Hematopoietic multipotent progenitor cell treated with erythropoietin and hydrocortisone succinate and interleukin-3 and kit ligand, for 15 days (in vitro differentiated cells): ENCODE data around the gene ASPA.
"Not testable (repeated sequence)": the region's sequence is repeated elsewhere in the genome, so short reads cannot be mapped to it uniquely, and the experiment has no call there.

ENCODE experiments used
- DNase-seq: peaks from one replicate; pipeline ENCODE4 v3.0.0-alpha.2; 2015; ENCODE audit warnings: low spot score

ASPA gene

DNA sequence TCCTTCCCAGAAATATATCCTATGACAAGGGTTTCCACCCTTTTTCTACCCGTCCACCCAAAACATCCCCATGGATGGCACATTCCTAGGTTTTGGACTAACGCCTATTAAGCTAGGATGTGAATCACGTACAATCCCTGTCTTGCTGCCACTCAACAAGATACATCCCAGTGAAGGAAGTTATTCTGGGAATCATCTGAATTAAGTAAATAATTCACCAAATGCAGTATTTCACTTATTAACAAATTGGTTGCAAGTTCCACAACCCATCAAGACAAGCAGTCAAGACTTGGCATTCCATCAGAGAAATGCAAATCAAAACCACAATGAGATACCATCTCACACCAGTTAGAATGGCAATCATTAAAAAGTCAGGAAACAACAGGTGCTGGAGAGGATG is 32.1 kb downstream of the ASPA start:
- DNase-seq, result no peak

DNA sequence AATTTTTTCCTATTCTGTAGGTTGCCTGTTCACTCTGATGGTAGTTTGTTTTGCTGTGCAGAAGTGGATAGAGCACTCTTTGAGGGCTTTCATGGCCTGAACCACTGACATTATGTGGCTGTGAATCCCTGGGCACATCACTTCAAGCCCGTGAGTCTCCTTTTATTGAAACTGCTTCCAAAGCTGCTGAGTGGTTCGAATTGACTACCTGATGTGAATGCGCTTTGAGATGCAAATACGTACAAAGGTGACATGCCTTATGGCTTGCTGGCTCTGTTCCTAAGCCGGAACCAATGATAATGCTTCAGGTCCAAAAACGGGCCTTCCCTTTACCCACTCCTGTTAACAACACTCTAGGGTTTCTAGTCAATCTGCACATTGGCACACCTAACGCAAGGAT is 34.3 kb downstream of the ASPA start:
- no peak for DNase-seq

DNA sequence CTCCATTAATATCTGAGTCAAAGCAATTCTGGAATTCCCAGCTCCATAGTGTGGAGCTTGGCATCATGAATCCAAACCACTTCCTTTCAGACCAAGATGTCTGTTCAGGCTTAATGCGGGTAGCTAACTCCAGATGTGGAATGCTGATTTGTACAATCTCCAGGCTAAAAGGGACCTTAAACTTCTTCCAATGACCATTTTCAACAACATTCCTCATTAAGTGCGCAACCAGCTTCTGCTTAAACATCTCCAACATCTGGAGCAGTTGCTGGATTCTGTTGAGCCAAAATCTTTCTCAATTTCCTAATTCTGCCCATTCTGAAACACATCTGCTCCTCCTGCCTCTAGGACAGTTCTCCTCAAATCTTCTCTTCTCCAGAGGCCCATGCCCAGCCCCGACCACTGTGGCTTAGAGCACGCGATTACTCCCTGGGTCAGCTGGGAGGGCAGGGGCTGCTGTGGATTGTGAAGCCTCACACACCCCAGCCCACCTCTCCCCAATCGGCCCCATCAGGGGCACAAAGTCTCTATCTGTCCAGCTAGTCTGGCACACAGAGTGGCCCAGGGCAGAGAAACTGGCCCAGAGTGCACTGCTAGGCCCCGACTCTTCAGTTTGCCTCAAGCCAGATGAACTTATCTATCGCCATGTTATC is 36.2 kb downstream of the ASPA start:
- no peak for DNase-seq

DNA sequence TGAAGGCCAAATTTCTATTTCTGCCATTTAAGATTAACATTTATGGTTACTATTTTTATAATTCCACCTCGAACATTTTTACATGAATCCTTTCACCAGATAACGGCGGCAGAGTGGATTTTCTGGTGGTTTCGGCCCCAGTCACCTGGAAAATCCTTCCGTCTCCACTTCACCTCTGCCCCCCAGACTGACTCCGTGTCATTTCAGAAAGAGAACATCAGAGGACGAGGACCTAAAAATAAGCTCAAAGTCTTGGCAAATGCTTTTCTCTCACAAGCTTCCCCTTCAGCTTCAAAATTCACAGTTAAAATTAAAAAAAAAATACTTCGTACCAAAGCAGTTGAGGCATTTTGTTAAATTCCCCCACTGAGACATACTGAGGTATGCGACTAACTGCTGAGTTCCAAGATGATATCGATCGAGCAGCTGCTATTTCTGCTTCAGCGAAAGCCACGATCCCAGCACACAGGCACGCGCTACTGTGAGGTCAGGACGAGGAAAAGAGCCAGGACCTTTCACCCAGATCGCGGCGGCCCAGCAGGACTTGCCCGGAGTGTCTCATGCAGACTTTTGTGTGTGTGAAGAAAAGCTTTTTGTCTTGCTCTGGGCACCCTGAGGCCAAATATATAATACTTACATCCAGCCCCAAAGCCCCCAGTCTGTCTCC is 36.8 kb downstream of the ASPA start:
- DNase-seq, result no peak

DNA sequence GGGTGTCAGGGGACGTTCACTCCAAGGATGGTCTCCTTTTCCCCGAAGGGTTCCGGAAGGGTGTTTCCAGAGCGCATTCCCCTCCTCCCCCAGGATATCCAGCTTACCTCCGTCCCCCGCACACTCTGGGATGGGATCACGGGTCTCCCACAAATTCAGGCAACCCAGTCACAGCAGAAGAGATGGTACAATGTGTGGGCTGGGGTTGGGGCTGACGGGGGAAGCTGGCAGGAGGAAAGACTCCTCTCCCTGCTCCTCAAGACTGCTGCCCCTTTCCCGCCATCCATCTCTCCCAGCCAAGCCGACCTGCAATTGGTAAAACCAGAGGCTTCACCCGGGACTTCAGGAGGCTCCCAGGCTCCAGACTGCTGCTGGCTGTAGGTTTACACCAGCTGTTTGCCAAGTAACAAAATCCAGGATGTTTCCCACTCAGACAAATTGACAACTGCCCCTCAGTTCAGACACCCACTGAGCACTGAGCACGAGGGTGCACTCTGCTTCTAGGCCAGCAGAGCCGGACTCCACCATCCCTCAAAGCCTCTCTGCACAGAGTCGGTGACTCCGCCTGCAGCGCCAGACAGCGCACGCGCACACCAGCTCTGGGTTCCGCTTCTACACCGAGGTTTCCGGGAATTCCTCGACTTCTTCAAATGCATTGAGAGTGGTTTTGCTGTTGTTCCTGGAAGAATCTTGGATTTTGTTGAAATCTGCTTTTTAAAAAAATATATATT is 37.7 kb downstream of the ASPA start:
- no peak for DNase-seq

DNA sequence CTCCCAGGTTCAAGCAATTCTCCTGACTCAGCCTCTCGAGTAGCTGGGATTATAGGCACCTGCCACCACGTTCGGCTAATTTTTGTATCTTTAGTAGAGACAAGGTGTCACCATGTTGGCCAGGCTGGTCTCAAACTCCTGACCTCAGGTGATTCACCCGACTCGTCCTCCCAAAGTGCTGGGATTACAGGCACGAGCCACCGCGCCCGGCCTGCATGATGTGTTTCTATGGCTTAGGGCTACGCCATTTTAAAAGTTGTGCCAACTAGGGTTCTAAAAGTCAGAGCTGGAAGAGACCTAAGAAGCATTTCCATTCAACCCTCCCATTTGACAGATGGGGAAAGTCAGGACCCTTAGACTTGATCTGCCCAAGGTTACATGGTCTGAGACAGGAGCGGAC is 38.4 kb downstream of the ASPA start:
- DNase-seq, result not testable (repeated sequence)

DNA sequence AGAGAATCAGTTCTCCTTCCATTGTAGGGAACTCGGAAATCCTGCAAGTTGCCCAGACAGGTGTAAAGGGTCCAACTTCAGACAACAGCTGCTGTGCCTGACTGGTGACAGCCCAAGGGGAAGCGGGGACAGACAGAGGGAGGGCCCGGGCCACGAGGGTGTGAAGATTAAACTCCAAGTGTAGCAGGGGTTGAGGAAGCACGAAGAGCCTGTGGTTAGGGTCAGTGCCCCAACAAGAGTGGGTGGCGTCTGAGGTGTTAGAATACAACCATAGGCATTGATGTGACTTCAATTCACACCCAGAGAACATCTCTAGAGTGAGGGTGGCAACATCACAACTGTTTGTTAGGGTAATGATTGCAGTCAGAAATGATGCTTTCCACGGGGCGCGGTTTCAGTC is 39.1 kb downstream of the ASPA start:
- DNase-seq, result no peak

DNA sequence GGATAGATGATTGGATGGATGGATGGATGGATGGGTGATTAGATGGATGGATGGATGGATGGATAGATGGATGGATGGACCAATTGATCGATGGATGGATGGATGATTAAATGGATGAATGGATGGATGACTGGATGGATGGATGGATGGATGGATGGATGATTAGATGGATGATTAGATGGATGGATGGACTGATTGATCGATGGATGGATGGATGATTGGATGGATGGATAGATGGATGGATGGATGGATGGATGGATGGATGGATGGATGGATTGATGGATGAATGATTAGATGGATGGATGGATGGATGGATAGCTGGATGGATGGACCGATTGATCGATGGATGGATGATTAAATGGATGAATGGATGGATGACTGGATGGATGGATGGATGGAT is 43.7 kb downstream of the ASPA start:
- not testable (repeated sequence) for DNase-seq

DNA sequence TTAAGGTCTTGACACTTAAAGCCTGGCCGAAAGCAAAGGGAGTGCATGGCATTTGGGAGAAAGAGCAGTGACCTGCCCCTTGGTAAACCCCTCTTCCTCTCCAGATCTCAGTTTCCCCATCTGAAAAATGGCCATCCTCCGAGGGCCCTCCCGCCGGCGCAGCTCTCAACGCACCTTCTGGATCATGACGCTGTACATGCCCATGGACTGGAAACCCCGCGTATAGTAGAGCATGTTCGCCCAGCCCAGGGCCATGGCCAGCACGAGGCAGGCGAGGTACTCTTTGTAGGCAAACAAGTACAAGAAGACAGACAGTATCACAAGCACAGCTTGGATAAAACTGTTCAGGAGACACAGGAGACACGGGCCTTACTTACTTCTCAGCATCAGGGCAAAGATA is 48.2 kb downstream of the ASPA start:
- DNase-seq, result no peak

DNA sequence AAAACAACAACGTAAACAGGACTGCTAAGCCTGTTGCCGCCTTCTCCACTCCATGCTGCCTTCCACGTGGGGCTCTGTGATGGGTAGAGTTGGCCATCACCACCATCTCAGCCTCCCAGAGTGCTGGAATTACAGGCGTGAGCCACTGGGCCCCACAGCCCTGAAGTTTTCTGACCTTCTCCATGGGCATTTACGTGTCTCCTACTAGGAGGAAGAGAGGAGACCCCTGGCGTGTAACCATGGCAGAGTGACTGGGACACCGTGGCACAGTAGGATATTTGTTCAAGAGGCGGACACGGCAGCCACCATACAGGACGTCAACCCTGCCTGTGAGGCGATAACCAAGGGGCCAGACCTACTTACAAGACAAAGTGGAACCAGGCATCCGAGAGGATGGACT is 50.7 kb downstream of the ASPA start:
- DNase-seq, result no peak

DNA sequence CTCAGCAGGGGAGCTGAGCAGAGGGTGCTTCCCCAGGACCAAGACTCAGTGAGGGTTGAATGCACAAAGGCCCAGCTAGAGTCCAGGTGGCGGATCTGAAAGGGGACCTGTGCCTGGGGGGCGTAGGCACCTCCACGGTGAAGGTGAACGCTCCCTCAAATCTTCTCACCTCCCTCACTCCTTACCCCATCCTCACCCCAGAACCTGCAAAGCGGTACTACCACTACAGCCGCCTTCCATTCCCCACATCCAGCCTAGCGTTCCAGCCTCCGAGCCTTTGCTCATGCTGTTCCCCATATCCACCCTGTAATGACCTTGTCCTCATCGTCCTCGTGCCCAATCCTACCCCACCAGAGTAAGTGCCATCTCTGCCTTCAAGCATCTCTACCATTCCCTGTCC is 51.2 kb downstream of the ASPA start:
- no peak for DNase-seq

DNA sequence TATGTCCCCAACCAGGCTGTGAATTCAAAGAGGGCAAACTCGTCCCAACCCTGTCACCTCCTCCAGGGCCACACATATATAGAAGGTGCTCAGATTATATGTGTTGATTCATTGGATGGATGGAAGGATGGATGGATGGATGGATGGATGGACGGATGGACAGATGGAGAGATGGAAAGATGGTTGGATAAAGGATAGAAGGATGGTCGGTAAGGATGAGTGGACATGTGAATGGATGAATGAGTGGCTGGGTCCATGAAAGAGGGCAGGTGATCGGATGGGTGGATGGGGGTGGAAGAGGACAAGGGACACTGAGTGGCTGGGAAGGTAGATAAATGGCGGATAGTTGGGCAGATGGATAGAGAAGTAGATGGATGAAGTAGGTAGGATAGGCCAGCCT is 51.7 kb downstream of the ASPA start:
- no peak for DNase-seq

DNA sequence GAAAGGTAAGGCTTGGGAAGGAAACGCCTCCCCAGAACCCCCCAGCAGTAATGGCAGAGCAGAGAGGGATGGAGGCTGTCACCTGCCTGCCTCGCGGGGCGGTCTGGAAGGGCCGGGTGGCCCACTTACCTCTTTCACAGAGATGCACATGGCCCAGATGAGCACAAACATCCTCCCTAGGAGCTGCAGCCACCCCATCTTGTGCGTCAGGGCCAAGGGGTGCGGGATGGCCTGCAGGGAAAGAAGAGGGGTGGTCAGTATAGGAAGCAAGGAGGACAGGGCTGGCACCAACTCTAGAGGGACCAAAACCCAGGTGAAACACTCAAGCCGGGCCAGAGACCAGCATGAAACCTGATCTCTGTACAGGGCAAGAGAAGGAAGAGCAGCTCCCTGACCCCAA is 52.1 kb downstream of the ASPA start:
- DNase-seq, result no peak

DNA sequence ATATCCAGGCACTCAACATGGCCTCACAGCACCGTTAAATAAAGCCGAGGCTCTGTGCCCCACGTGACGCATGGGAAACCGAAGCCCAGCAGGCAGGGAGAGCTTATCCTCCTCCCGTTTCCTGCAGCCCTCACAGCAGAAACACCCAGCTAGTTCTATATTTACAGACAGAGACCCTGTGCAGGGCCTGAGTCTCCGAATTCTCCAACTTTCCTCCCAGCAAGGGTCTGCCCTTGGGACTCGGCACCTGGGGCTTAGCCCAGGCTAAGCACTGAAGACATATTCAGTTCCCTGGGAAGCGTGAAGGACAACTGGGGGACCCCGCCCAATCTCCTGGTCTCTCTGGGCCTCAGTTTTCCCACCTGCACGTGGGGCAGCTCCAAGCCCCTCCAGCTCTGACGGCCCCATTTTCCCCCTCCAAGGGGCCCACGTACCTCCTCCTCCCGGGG is 52.6 kb downstream of the ASPA start:
- no peak for DNase-seq

DNA sequence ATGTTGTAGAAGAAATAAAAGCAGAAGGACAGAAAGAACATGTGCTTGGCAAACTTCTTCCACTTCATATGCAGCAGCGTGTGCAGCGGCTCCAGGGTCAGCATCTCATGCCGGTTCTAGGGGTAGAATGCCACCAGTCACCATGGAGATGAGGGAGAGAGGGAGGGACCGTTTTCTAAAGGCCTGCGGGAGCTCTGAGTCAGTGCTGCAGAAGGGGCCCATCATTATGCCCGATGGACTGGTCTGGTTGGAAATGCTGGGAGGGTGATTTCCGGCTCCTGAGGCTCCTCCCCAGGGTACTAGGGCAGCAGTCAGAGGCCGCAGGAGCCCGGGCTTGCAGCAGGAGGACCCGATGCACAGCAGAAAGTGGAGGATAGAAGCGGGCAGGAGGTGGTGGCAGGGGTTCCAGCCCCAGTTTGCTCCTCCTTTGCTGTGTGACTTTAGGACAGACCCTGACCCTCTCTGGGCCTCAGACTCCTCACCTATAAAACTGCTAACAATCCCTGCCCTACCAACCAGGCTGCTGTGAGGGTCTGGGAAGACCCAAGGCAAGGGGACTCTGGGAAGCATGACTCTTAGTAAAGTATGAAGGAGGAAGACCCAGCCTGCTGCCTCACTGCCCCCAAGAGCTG is 53.2 kb downstream of the ASPA start:
- DNase-seq, result no peak

DNA sequence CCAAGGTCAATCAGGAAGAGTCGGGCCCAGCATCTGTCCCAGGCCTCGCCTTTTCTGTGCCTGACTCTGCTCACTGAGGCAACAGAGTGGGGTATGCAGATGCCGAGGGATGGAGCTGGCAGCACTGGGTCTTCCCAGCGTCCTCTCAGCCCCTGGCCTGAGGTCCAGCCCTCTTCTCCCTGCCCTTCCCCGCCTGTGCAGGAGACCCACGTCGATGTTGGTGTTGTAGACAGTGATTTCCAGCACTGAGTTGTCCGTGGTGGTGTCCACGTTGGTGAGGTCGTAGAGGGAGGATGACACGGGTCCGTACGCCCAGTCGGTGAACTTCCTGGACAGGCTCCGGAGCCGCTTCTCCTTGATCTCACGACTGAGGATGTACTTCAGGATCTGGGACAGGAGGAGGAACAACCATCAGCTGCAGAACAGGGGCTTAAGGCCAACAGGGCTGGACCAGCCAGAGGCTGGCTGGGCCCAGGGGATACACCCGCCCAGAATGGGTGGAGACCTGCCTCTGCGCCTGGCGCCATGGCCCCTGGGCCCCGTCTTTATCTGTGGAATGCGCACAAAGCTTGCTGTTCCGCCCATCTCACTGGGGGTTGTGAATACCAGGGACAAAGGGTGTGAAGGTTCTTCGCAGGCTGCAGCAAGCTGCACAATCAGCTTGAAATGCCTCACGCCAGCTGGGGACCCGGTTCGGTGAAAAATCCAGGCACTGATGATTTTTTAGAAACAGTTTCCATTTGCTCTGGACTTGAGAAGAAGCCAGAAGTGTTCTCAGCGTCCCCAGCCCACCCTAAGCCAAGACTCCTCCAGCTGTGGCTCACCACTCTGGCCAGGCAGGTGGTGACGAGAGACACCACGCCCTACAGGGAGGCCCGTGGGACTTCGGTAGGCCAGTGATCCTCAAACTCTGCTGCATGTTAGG is 54.3 kb downstream of the ASPA start:
- DNase-seq, result no peak

DNA sequence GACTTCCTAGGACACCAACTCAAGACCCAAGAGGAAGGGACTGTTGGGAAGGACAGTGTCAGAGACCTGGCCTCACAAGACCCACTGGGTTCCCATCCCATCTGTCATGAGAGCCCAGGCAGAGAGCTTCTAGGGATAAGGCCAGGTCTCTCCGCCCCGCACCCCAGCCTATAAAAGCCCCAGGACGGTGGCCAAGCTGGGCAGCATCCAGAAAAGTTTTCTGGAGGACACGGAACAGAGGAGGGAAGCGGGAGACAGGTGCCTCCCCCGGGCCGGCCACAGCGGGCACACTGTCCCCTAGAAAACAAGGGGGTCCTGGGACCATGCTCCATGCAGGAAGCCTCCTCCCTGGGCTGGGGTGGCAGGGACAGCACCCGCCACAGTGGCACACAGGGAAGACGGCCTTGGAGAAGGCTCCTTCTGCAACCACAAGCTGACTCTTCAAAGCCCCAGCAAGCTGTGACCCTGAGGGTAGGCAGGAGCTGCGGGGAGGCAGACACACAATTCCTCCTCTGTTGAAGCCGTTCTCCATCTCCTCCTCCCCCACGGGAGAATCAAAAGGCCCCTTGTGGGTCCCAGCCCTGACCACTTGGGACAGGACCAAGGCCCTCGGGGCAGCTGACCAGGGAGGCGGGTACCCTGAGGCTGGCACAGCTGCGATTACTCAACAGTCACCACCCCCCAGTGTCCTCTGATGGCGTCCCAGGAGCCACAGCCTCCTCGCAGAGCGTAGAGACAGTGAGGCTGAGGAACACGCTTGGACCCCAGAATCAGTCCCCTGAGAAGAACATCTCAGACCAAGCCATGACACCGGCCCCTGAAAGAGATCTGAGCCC is 55.7 kb downstream of the ASPA start:
- no peak for DNase-seq

DNA sequence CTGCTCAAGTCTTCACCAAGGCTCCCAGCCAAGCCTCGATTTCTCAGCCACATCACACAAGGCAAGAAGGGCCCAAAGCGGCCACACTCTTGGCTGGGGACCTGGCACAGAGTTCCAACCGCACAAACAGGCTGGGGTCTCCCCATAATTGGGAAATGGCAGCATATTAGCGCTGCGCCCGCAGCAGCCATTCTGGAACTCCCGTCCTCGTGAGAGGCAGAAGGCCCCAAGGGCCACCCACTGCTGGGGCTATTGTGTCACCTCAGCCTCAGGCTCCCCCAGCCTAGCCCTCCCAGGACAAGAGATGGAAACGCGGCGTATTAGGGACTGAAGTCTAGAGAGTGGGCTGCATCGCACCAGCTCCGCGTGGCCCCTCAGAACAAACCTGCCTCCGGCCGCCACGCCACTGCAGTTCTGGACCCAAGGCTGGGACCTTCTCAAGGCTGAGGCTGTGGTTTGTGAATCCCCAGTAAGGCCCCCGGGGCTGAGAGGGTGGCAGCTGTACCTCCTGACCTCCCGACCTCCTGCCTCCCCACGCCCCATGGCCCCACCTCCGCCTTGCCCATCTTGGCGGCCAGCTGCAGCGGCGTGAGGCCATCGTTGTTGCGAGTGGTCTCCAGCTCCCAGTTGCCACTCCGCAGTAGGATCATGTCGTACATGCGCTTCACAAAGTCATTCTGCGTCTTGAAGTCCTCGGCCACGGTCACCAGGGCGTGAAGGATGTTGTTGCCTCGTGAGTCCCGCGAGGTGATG is 56.5 kb downstream of the ASPA start:
- DNase-seq, result no peak

DNA sequence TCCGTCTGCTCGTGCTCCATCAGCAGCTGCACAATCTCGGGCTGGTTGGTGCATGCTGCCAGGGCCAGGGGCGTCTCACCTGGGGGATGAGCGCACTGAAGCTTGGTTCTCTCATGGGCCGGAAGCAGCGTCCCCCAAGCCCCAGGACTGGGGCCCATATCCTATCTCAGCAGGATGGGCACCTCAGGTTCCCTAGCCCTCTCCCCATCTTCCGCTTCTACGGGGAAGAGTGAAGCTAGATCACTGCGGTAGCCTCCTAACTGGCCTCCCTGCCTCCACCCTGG is 57.0 kb downstream of the ASPA start:
- DNase-seq, result no peak

DNA sequence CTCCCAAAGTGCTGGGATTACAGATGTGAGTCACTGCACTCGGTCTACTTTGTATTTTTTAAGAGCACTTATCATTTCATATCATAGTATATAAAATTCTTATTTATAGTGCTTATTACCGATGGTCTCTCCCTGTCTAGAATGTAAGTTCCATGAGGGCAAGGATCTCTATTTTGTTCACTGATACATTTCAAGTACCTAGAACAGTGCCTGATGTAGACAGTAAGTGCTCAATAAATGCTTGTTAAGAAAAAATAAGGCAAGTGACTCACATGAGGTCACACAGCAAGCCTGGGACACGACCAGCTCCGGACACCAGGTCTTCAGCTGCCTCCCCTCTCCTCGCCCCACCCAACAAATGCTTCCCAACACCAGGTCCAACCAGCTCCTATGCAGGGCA is 58.0 kb downstream of the ASPA start:
- DNase-seq, result no peak

DNA sequence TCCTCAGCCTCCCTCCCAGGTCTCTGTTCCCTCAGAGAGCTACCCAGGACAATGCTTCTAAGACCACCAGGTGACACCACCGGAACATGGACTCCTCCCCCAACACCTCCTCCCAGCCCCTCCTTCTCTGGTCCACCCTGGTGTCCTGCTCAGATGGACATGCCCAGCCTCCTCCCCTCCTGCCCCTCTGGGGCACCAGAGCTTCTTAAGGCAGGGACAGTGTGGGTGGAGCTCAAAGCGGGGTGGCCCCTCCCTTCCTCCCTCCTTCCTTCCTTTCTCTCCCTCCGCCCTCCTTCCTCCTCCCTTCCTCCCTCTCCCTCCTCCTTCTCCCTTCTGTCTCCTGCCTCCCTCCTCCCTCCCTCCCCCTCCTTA is 59.1 kb downstream of the ASPA start:
- DNase-seq, result no peak
